ACC112 (cell line): ENCODE measurements around the gene SORBS2.

Source experiments
- H2AFZ ChIP-seq: fragments of 200-600 bp; sonication (generic); one replicate; pipeline ENCODE4 v1.6.0; 2017; ENCODE audit warnings: antibody characterized with exemption, low read length; ENCODE audit not compliant: unreplicated experiment
- H3K27ac ChIP-seq: fragments of 200-600 bp; sonication (generic); 2 replicates; pipeline ENCODE4 v1.5.1; 2014; ENCODE audit warnings: low read depth, mild to moderate bottlenecking, antibody characterized with exemption, low read length, moderate library complexity
- H3K27me3 ChIP-seq: fragments of 200-600 bp; sonication (generic); 2 replicates; pipeline ENCODE4 v1.6.1; 2014; ENCODE audit warnings: mild to moderate bottlenecking, antibody characterized with exemption, low read length, moderate library complexity, mixed read lengths; ENCODE audit not compliant: insufficient read depth
- H3K36me3 ChIP-seq: fragments of 200-600 bp; sonication (generic); 2 replicates; pipeline ENCODE4 v1.6.1; 2016; ENCODE audit warnings: mild to moderate bottlenecking, antibody characterized with exemption, low read length, moderate library complexity, mixed read lengths; ENCODE audit not compliant: insufficient read depth
- H3K4me1 ChIP-seq: fragments of 200-600 bp; sonication (generic); one replicate; pipeline ENCODE4 v1.6.1; 2016; ENCODE audit warnings: low read length, mixed read lengths; ENCODE audit not compliant: insufficient read depth, unreplicated experiment, control insufficient read depth
- H3K4me3 ChIP-seq: fragments of 200-600 bp; sonication (generic); 2 replicates; pipeline ENCODE4 v1.5.1; 2014; ENCODE audit warnings: mild to moderate bottlenecking, low read depth, low read length
- H3K79me2 ChIP-seq: fragments of 200-600 bp; sonication (generic); one replicate; pipeline ENCODE4 v1.6.0; 2016; ENCODE audit warnings: low read length; ENCODE audit not compliant: control insufficient read depth, unreplicated experiment, insufficient read depth

The SORBS2 gene

GRCh38 chr4:185834778-185835177, 22.8 kb upstream of the SORBS2 start:
- Histone ChIP-seq H3K27ac (no peak overlapping the region), H3K36me3 (no peaks in the 10 kb centered on the region), H3K27me3 (no peaks in the 10 kb centered on the region), H2AFZ (no peak overlapping the region), H3K79me2 (no peaks in the 10 kb centered on the region), H3K4me3 (no peak overlapping the region), H3K4me1 (peaks cover 43% of the 10 kb centered on the region)

GRCh38 chr4:185834088-185834487, 22.1 kb upstream of the SORBS2 start:
- H3K4me1 ChIP-seq, result peaks cover 38% of the 10 kb centered on the region
- no peaks in the 10 kb centered on the region for H3K36me3 ChIP-seq
- no peaks in the 10 kb centered on the region for H3K27me3 ChIP-seq
- H2AFZ ChIP-seq, result no peak overlapping the region
- H3K4me3 ChIP-seq, result no peak overlapping the region
- no peak overlapping the region for H3K27ac ChIP-seq
- no peaks in the 10 kb centered on the region for H3K79me2 ChIP-seq

GRCh38 chr4:185833055-185833598, 21.1 kb upstream of the SORBS2 start:
- no peak overlapping the region for H2AFZ ChIP-seq
- peaks cover 29% of the 10 kb centered on the region for H3K4me1 ChIP-seq
- no peak overlapping the region for H3K27ac ChIP-seq
- no peaks in the 10 kb centered on the region for H3K79me2 ChIP-seq
- H3K36me3 ChIP-seq, result no peaks in the 10 kb centered on the region
- no peaks in the 10 kb centered on the region for H3K27me3 ChIP-seq
- no peak overlapping the region; the same call in 1 of the 2 replicates for H3K4me3 ChIP-seq

GRCh38 chr4:185831125-185831815, 19.3 kb upstream of the SORBS2 start:
- Histone ChIP-seq H3K27ac (no peak overlapping the region), H3K36me3 (no peaks in the 10 kb centered on the region), H3K4me1 (peaks cover 11% of the 10 kb centered on the region), H3K27me3 (no peaks in the 10 kb centered on the region), H3K79me2 (no peaks in the 10 kb centered on the region), H3K4me3 (no peak overlapping the region), H2AFZ (no peak overlapping the region)

- Histone ChIP-seq H3K79me2 (no peaks in the 10 kb centered on the region), H3K27ac (no peak overlapping the region), H3K27me3 (no peaks in the 10 kb centered on the region), H3K4me1 (peaks cover 9% of the 10 kb centered on the region), H2AFZ (no peak overlapping the region), H3K36me3 (no peaks in the 10 kb centered on the region), H3K4me3 (no peak overlapping the region)
Observed at GRCh38 chr4:185830263-185830994, 18.4 kb upstream of the SORBS2 start.

- Histone ChIP-seq H3K36me3 (no peaks in the 10 kb centered on the region), H3K4me3 (no peak overlapping the region), H3K27ac (no peak overlapping the region), H3K4me1 (no peaks in the 10 kb centered on the region), H3K27me3 (no peaks in the 10 kb centered on the region), H2AFZ (no peak overlapping the region), H3K79me2 (no peaks in the 10 kb centered on the region)
Observed at GRCh38 chr4:185826381-185826780, 14.4 kb upstream of the SORBS2 start.

- H3K36me3 ChIP-seq, result no peaks in the 10 kb centered on the region
- no peak overlapping the region for H3K27ac ChIP-seq
- no peaks in the 10 kb centered on the region for H3K79me2 ChIP-seq
- H3K4me1 ChIP-seq, result no peaks in the 10 kb centered on the region
- no peak overlapping the region for H3K4me3 ChIP-seq
- H3K27me3 ChIP-seq, result no peaks in the 10 kb centered on the region
- no peak overlapping the region for H2AFZ ChIP-seq
Observed at GRCh38 chr4:185825737-185826136, 13.7 kb upstream of the SORBS2 start.

GRCh38 chr4:185822791-185823190, 10.8 kb upstream of the SORBS2 start:
- no peak overlapping the region for H2AFZ ChIP-seq

GRCh38 chr4:185821029-185821419, 9.0 kb upstream of the SORBS2 start:
- no peaks in the 10 kb centered on the region for H3K36me3 ChIP-seq
- no peaks in the 10 kb centered on the region for H3K4me1 ChIP-seq
- no peak overlapping the region for H3K4me3 ChIP-seq
- no peak overlapping the region for H3K27ac ChIP-seq
- H3K79me2 ChIP-seq, result no peaks in the 10 kb centered on the region
- no peaks in the 10 kb centered on the region for H3K27me3 ChIP-seq
- no peak overlapping the region for H2AFZ ChIP-seq

More at GRCh38 chr4:185822791-185823190, 10.8 kb upstream of the SORBS2 start:
- Histone ChIP-seq H3K27me3 (no peaks in the 10 kb centered on the region), H3K79me2 (no peaks in the 10 kb centered on the region), H3K4me3 (no peak overlapping the region), H3K27ac (no peak overlapping the region), H3K36me3 (no peaks in the 10 kb centered on the region), H3K4me1 (no peaks in the 10 kb centered on the region)

GRCh38 chr4:185820146-185821028, 8.4 kb upstream of the SORBS2 start:
- no peak overlapping the region for H3K4me3 ChIP-seq
- no peak overlapping the region for H2AFZ ChIP-seq
- H3K27me3 ChIP-seq, result no peaks in the 10 kb centered on the region
- H3K4me1 ChIP-seq, result no peaks in the 10 kb centered on the region
- H3K79me2 ChIP-seq, result no peaks in the 10 kb centered on the region
- H3K36me3 ChIP-seq, result no peaks in the 10 kb centered on the region
- no peak overlapping the region for H3K27ac ChIP-seq
